HG02623 (cell line): ENCODE results near the gene C1orf198.

Source experiments
- ATAC-seq: cut with Tn5 transposase; IDR thresholded peaks from one replicate; pipeline ENCODE4 v1.9.1; 2021; ENCODE audit warnings: moderate library complexity; ENCODE audit not compliant: unreplicated experiment

Gene C1orf198

GRCh38 chr1:230790026-230790425, 78.3 kb downstream of the C1orf198 start:
- no peak for ATAC-seq

- ATAC-seq, result no peak
These were observed 79.6 kb downstream of the C1orf198 start for GRCh38 chr1:230788561-230789275.

- ATAC-seq, result no peak
These were observed 80.8 kb downstream of the C1orf198 start for GRCh38 chr1:230787471-230787870.
